Osteoblast (primary cell): ENCODE data around the gene HOXA3. TPM values are rescaled to one million over a fixed set of nuclear protein-coding genes. Genes with fewer than 3 reads are reported as not detected.

Source experiments
- DNase-seq: peaks from one replicate; pipeline ENCODE4 v3.0.0; 2011; ENCODE audit warnings: low spot score, mixed read lengths; ENCODE audit not compliant: insufficient read length; ENCODE audit errors: missing footprints
- H2AFZ ChIP-seq: 2 replicates; pipeline ENCODE4 v1.6.0; 2011; ENCODE audit warnings: mild to moderate bottlenecking, low read length
- H3K27ac ChIP-seq: 2 replicates; pipeline ENCODE4 v1.5.1; 2011; ENCODE audit warnings: mild to moderate bottlenecking, low read depth, low read length, moderate library complexity
- H3K27me3 ChIP-seq: 2 replicates; pipeline ENCODE4 v1.6.0; 2012; ENCODE audit warnings: mild to moderate bottlenecking, control low read depth, inconsistent platforms, low read length, moderate library complexity; ENCODE audit not compliant: insufficient read depth
- H3K36me3 ChIP-seq: 2 replicates; pipeline ENCODE4 v1.5.1; 2011; ENCODE audit warnings: mild to moderate bottlenecking, low read length, control low read depth, moderate library complexity; ENCODE audit not compliant: insufficient read depth
- H3K4me1 ChIP-seq: 2 replicates; pipeline ENCODE4 v1.5.1; 2011; ENCODE audit warnings: mild to moderate bottlenecking, low read length, control low read depth, moderate library complexity; ENCODE audit not compliant: insufficient read depth
- H3K4me2 ChIP-seq: 2 replicates; pipeline ENCODE4 v1.6.0; 2011; ENCODE audit warnings: mild to moderate bottlenecking, low read length; ENCODE audit not compliant: insufficient read depth
- H3K4me3 ChIP-seq: fragments of 200-600 bp; sonication (generic); 3 replicates; pipeline ENCODE4 v1.5.1; 2012; ENCODE audit warnings: mild to moderate bottlenecking, low read length, inconsistent platforms; ENCODE audit not compliant: insufficient read depth
- H3K79me2 ChIP-seq: 2 replicates; pipeline ENCODE4 v1.6.0; 2012; ENCODE audit warnings: mild to moderate bottlenecking, low read length, control low read depth, inconsistent platforms; ENCODE audit not compliant: insufficient read depth
- H3K9me3 ChIP-seq: 2 replicates; pipeline ENCODE4 v1.5.1; 2011; ENCODE audit warnings: low read depth, low read length, control low read depth
- H4K20me1 ChIP-seq: 2 replicates; pipeline ENCODE4 v1.6.0; 2012; ENCODE audit warnings: mild to moderate bottlenecking, low read length, control low read depth; ENCODE audit not compliant: insufficient read depth
- total RNA-seq: library from RNA; depleted of rRNA; stranded (reverse); fragments of >200 nt; gene quantifications from 2 replicates; pipeline ENCODE4 v1.2.3, GENCODE V29; 2012
- TF ChIP-seq, protein P1 (sequence below): IDR thresholded peaks from 2 replicates; pipeline ENCODE4 v1.5.1; 2011; ENCODE audit warnings: mild to moderate bottlenecking, low read depth, low read length, moderate library complexity; ENCODE audit errors: extremely low read depth

The HOXA3 gene
- total RNA-seq, 1 donor: 4.0 TPM

- peak; percentile 99 for DNase-seq
- Histone ChIP-seq H3K4me3 (peak within 1 kb of the TSS; percentile 75), H3K4me1 (peaks cover 32% of the 10 kb centered on the region), H3K27ac (peak within 1 kb of the TSS; percentile 95), H3K4me2 (peak within 1 kb of the TSS; percentile 99), H2AFZ (peak within 1 kb of the TSS; percentile 84), H3K36me3 (peaks cover 18% of the 10 kb centered on the region), H3K27me3 (no peaks in the 10 kb centered on the region), H3K9me3 (no peaks in the 10 kb centered on the region), H4K20me1 (peaks cover 17% of the 10 kb centered on the region), H3K79me2 (peaks cover 97% of the 10 kb centered on the region)
- TF ChIP-seq, protein P1, sequence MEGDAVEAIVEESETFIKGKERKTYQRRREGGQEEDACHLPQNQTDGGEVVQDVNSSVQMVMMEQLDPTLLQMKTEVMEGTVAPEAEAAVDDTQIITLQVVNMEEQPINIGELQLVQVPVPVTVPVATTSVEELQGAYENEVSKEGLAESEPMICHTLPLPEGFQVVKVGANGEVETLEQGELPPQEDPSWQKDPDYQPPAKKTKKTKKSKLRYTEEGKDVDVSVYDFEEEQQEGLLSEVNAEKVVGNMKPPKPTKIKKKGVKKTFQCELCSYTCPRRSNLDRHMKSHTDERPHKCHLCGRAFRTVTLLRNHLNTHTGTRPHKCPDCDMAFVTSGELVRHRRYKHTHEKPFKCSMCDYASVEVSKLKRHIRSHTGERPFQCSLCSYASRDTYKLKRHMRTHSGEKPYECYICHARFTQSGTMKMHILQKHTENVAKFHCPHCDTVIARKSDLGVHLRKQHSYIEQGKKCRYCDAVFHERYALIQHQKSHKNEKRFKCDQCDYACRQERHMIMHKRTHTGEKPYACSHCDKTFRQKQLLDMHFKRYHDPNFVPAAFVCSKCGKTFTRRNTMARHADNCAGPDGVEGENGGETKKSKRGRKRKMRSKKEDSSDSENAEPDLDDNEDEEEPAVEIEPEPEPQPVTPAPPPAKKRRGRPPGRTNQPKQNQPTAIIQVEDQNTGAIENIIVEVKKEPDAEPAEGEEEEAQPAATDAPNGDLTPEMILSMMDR: no peak
Observed at GRCh38 chr7:27165089-27165995, 13.0 kb upstream of the HOXA3 start, which contains the start of gene HOXA9. Gene HOXA9, minus strand, starts transcription at chr7:27165537. Its CDS starts 80 bp downstream, at chr7:27165457.

DNA sequence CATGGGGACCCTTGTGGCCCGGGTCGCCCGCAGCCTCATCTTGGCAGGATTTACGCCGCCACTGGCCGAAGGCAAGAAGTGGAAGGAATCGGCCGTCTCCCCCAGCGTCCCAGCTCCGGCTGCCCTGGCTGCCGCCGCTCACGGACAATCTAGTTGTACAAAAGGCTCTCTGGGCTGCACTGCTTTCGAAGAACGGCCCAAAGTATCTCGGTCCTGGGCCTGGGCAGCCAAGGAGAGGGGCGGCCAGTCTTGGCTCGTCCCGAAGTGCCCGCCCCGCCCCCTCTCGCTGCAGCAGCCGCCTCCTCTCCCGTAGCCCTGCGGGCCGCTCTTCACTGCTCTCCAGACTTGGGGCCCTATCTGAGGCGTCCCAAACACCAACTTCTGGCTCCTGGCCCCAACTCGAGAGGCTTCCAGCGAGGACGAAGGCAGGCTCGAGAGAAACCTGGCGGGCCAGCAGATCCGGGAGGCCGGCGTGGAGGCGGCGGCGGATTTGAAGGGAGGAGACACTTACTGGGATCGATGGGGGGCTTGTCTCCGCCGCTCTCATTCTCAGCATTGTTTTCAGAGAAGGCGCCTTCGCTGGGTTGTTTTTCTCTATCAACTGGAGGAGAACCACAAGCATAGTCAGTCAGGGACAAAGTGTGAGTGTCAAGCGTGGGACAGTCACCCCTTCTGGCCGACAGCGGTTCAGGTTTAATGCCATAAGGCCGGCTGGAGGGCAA lies 12.1 kb upstream of the HOXA3 start:
- H3K27ac ChIP-seq: peak overlapping the region; percentile 95
- H3K4me1 ChIP-seq: peaks cover 32% of the 10 kb centered on the region
- H3K36me3 ChIP-seq: peaks cover 18% of the 10 kb centered on the region
- TF ChIP-seq, protein P1: peak; percentile 26
- peak overlapping the region; percentile 99 for H3K4me2 ChIP-seq
- H3K79me2 ChIP-seq: peaks cover 94% of the 10 kb centered on the region
- peaks cover 17% of the 10 kb centered on the region for H4K20me1 ChIP-seq
- H2AFZ ChIP-seq: no peak overlapping the region
- H3K9me3 ChIP-seq: no peaks in the 10 kb centered on the region
- H3K27me3 ChIP-seq: no peaks in the 10 kb centered on the region
- peak overlapping the region; percentile 75 for H3K4me3 ChIP-seq
- peak; percentile 92 for DNase-seq

- Histone ChIP-seq H3K9me3 (no peaks in the 10 kb centered on the region), H3K79me2 (peaks cover 89% of the 10 kb centered on the region), H2AFZ (no peak overlapping the region), H4K20me1 (peaks cover 17% of the 10 kb centered on the region), H3K4me2 (peak overlapping the region; percentile 99), H3K27me3 (no peaks in the 10 kb centered on the region), H3K4me1 (peaks cover 32% of the 10 kb centered on the region), H3K27ac (peak overlapping the region; percentile 95), H3K4me3 (peak overlapping the region; percentile 75), H3K36me3 (peaks cover 18% of the 10 kb centered on the region)
- DNase-seq: peak; percentile 91
- TF ChIP-seq, protein P1: no peak
Observed at GRCh38 chr7:27164045-27164366, 11.6 kb upstream of the HOXA3 start.
